Muscle of leg (tissue), 11 donors: ENCODE results near the gene MYO3B. TPM values are rescaled to one million over a fixed set of nuclear protein-coding genes. Genes with fewer than 3 reads are reported as not detected.
"Not testable (repeated sequence)": the region's sequence is repeated elsewhere in the genome, so short reads cannot be mapped to it uniquely, and the experiment has no call there.

Source experiments
- DNase-seq: peaks from one replicate; pipeline ENCODE4 v3.0.0; 2013
- H3K27ac ChIP-seq: one replicate; pipeline ENCODE4 v1.5.1; 2013; ENCODE audit warnings: mild to moderate bottlenecking, low read length, control low read depth
- H3K27me3 ChIP-seq: one replicate; pipeline ENCODE4 v1.6.1; 2013; ENCODE audit warnings: low read length; ENCODE audit not compliant: control insufficient read depth, insufficient read depth
- H3K36me3 ChIP-seq: one replicate; pipeline ENCODE4 v1.6.1; 2013; ENCODE audit warnings: low read length; ENCODE audit not compliant: control insufficient read depth, insufficient read depth
- H3K4me1 ChIP-seq: one replicate; pipeline ENCODE4 v1.6.1; 2013; ENCODE audit warnings: low read length; ENCODE audit not compliant: control insufficient read depth, insufficient read depth
- H3K4me3 ChIP-seq: one replicate; pipeline ENCODE4 v1.5.1; 2013; ENCODE audit warnings: low read length, control low read depth
- H3K9me3 ChIP-seq: replicated peaks from 2 replicates; pipeline ENCODE4 v1.6.1; 2013; ENCODE audit warnings: low read depth, low read length; ENCODE audit not compliant: control insufficient read depth
- WGBS: methylation state at CpG from one replicate; pipeline ENCODE4 v1.1.5; 2013; ENCODE audit warnings: missing lambda C conversion rate; ENCODE audit not compliant: insufficient coverage; 5-methylcytosine and 5-hydroxymethylcytosine counted together
- polyA plus RNA-seq, 8 donors: library from polyadenylated mRNA; unstranded; fragments of 120-200 nt; gene quantifications; one replicate each; pipeline versions ENCODE4 v1.2.1 to v1.2.3, GENCODE V29; 2013; ENCODE audit warnings: inconsistent platforms in 1 of 8, low replicate concordance in 1 of 8; ENCODE audit not compliant: insufficient read length in 8 of 8, insufficient read depth in 1 of 8
- total RNA-seq: library from RNA; stranded (reverse); fragments of 120-200 nt; gene quantifications from one replicate; pipeline ENCODE4 v1.2.4, GENCODE V29; 2013

Gene MYO3B
- total and polyA plus RNA-seq, 9 donors, result 0.12 to 0.79 (median 0.18) TPM

GRCh38 chr2:170665743-170666142, 487.8 kb downstream of the MYO3B start:
- H3K9me3 ChIP-seq, result no peaks in the 10 kb centered on the region
- no CpG with 5 or more reads among the region's 5 CpGs for WGBS
- H3K4me1 ChIP-seq, result no peaks in the 10 kb centered on the region
- H3K27ac ChIP-seq, result no peak overlapping the region
- DNase-seq, result no peak
- no peaks in the 10 kb centered on the region for H3K36me3 ChIP-seq
- no peak overlapping the region for H3K4me3 ChIP-seq
- H3K27me3 ChIP-seq, result no peaks in the 10 kb centered on the region

DNA sequence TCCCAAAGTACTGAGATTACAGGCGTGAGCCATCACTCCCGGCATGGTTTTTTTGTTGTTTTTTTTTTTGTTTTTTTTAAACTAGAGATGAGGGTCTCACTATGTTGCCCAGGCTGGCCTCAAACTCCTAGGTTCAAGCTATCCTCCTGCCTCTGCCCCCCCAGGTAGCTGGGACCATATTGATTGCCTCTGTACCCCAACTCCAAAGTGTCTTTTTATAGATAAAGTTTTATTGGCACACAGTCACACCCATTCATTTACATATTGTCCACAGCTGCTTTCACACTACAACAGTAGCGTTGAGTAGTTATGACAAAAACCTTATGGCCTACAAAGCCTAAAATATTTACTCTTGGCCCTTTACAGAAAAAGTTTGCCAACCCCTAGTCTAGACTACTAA, 492.0 kb downstream of the MYO3B start:
- no peak overlapping the region for H3K27ac ChIP-seq
- DNase-seq, result no peak
- no peaks in the 10 kb centered on the region for H3K27me3 ChIP-seq
- WGBS, result no CpG with 5 or more reads among the region's 3 CpGs
- no peaks in the 10 kb centered on the region for H3K9me3 ChIP-seq
- no peaks in the 10 kb centered on the region for H3K4me1 ChIP-seq
- no peaks in the 10 kb centered on the region for H3K36me3 ChIP-seq
- no peak overlapping the region for H3K4me3 ChIP-seq

DNA sequence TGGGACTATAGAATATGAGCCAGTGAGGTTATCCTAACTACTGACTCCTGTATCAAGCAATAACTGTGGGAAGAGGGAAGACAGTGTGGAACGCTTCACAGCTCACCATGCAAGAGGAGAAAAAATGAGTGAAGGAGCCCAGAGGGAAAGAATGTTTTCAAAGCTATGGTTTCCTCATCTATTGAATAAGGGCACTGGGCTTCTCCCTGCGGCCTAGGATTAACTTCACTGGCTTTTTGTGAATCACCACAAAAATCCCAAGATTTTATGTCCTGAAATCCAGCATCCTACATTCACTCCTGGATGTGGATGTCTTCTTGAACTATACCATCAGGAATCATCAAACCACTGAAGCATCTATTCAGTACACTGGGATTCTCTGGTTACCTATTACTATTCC, 492.7 kb downstream of the MYO3B start:
- 75% methylated on average over 1 of the region's 2 CpGs for WGBS
- Histone ChIP-seq H3K9me3 (no peaks in the 10 kb centered on the region), H3K36me3 (no peaks in the 10 kb centered on the region), H3K4me1 (no peaks in the 10 kb centered on the region), H3K4me3 (no peak overlapping the region), H3K27ac (no peak overlapping the region), H3K27me3 (no peaks in the 10 kb centered on the region)
- DNase-seq, result no peak

GRCh38 chr2:170671079-170671478, 493.1 kb downstream of the MYO3B start:
- H3K4me3 ChIP-seq, result no peak overlapping the region
- no peaks in the 10 kb centered on the region for H3K9me3 ChIP-seq
- no peaks in the 10 kb centered on the region for H3K4me1 ChIP-seq
- H3K27ac ChIP-seq, result no peak overlapping the region
- WGBS, result 93% methylated on average over 7 of the region's 9 CpGs
- H3K36me3 ChIP-seq, result no peaks in the 10 kb centered on the region
- no peak for DNase-seq
- no peaks in the 10 kb centered on the region for H3K27me3 ChIP-seq

DNA sequence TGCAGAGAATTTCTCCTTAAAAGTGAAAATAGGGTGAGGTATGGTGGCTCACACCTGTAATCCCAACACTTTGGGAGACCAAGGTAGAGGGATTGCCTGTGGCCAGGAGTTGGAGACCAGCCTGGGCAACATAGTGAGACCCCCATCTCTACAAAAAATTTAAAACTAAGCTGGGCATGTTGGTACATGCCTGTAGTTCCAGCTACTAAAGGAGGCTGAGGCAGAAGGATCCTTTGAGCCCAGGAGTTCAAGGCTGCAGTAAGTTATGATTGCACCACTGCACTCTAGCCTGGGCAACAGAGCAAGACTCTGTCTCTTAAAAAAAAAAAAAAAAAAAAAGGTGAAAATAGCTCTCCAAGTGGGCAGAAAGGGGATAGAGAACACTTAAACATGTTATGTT, 496.3 kb downstream of the MYO3B start:
- not testable (repeated sequence) for DNase-seq, H3K9me3 ChIP-seq, H3K27me3 ChIP-seq, H3K36me3 ChIP-seq, H3K4me3 ChIP-seq, H3K4me1 ChIP-seq, H3K27ac ChIP-seq

- H3K4me1 ChIP-seq, result peaks cover 5% of the 10 kb centered on the region
- DNase-seq, result no peak
- no peaks in the 10 kb centered on the region for H3K27me3 ChIP-seq
- no peaks in the 10 kb centered on the region for H3K36me3 ChIP-seq
- 95% methylated on average over 4 of the region's 6 CpGs for WGBS
- H3K27ac ChIP-seq, result no peak overlapping the region
- no peak overlapping the region for H3K4me3 ChIP-seq
- no peaks in the 10 kb centered on the region for H3K9me3 ChIP-seq
These were observed 497.8 kb downstream of the MYO3B start for GRCh38 chr2:170675701-170676100.

DNA sequence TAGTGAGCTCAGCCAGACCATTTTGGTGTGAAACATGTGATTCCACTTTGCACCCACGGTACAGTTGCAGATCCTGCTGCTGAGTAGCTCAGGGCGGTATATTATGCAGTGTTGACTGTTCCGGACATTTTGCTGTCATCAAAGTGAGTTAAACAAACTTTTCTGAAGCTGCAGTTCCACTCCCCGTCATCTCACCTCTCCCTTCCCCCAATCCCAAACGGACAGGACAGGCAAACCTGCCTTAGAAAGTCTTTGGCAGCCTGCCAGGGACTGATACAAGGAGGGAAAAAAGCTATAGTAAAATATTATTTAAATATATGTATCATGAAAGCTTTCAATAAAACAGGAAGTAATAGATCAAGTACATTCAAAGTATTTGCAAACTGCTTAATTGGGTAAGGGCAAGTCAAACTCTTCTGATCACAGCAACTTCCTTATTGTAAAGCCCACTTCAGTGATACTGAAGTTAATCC, 501.7 kb downstream of the MYO3B start:
- no peak overlapping the region for H3K4me3 ChIP-seq
- WGBS, result no CpG with 5 or more reads among the region's 5 CpGs
- peaks cover 8% of the 10 kb centered on the region for H3K4me1 ChIP-seq
- H3K27me3 ChIP-seq, result no peaks in the 10 kb centered on the region
- H3K9me3 ChIP-seq, result no peaks in the 10 kb centered on the region
- no peaks in the 10 kb centered on the region for H3K36me3 ChIP-seq
- H3K27ac ChIP-seq, result no peak overlapping the region
- DNase-seq, result peak; percentile 34

DNA sequence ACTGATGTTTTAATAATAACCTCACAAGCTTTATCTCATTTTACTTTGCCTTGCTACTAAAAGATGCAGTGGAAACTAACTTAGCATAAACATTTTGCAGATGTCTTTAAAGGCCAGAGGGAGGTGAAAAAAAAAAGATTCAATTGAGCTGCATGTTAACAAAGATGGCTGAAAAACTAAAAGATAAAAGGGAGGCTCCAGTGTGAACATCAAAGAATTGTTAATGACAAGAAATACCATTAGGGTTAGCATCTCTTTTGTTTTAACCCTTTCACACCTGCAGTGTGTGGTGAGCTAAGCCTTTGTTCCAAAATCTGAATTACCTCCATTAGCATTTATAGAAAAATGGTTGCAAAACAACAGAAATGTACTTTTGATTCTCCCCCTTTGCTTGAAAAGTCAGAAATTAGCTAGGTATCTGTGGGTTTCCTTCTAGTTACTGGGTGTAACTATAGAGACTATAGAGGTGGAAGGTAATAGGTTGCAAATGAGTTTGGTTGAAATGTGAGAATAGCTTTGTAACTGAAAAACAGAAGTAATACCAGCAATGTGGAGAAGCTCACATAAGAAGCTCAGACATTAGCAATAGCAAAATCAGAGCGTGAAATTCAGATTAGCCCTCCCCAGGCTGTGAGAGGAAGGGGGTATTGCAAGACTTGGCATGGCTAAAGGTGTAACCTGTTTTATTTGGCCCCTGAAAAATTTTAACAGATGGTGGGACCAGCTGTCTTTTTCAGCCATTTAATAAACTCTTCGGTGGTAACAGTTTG, 502.4 kb downstream of the MYO3B start:
- peak; percentile 61 for DNase-seq
- H3K4me1 ChIP-seq, result peaks cover 8% of the 10 kb centered on the region
- no peak overlapping the region for H3K27ac ChIP-seq
- no peaks in the 10 kb centered on the region for H3K36me3 ChIP-seq
- no peaks in the 10 kb centered on the region for H3K27me3 ChIP-seq
- 0% methylated on average over 1 of the region's 2 CpGs for WGBS
- no peak overlapping the region for H3K4me3 ChIP-seq
- no peaks in the 10 kb centered on the region for H3K9me3 ChIP-seq

GRCh38 chr2:170681311-170681710, 503.4 kb downstream of the MYO3B start:
- no peaks in the 10 kb centered on the region for H3K36me3 ChIP-seq
- peak; percentile 50 for DNase-seq
- H3K4me1 ChIP-seq, result peaks cover 8% of the 10 kb centered on the region
- H3K27me3 ChIP-seq, result no peaks in the 10 kb centered on the region
- no peak overlapping the region for H3K27ac ChIP-seq
- no peaks in the 10 kb centered on the region for H3K9me3 ChIP-seq
- no CpG with 5 or more reads among the region's 1 CpG for WGBS
- H3K4me3 ChIP-seq, result no peak overlapping the region

- Histone ChIP-seq H3K9me3 (no peaks in the 10 kb centered on the region), H3K4me1 (peaks cover 5% of the 10 kb centered on the region), H3K4me3 (no peak overlapping the region), H3K27ac (no peak overlapping the region), H3K36me3 (no peaks in the 10 kb centered on the region), H3K27me3 (no peaks in the 10 kb centered on the region)
- no CpG with 5 or more reads among the region's 4 CpGs for WGBS
- no peak for DNase-seq
These were observed 507.6 kb downstream of the MYO3B start for GRCh38 chr2:170685591-170685990.

DNA sequence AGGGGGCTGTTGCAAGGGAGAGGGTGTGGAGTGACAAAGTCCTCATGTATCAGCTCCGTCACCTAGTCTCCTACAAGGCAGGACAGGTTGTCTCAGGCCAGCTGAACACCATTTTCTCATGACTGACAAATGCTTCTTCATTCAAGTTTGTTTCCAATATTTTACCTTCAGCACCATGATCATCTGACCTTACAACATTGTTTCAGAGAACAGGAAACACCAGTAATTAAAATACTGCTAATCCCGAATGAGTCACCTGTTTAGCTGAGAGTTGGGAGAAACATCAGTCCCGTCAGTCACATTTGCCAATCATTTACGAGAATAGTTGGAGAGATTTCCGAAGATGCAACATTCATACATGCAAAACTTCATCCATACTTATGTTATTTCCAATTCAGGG, 511.5 kb downstream of the MYO3B start:
- no peaks in the 10 kb centered on the region for H3K36me3 ChIP-seq
- no peak overlapping the region for H3K4me3 ChIP-seq
- DNase-seq, result no peak
- no peaks in the 10 kb centered on the region for H3K27me3 ChIP-seq
- no peak overlapping the region for H3K27ac ChIP-seq
- peaks cover 8% of the 10 kb centered on the region for H3K4me1 ChIP-seq
- no peaks in the 10 kb centered on the region for H3K9me3 ChIP-seq
- 90% methylated on average over 2 of the region's 5 CpGs for WGBS
